Measurements from ENCODE around the gene SH3PXD2A. TPM values are rescaled to one million over a fixed set of nuclear protein-coding genes. Genes with fewer than 3 reads are reported as not detected.
A peak's percentile ranks its signal among the peaks of the same experiment; 100 is the strongest.
"Not testable (repeated sequence)": the region's sequence is repeated elsewhere in the genome, so short reads cannot be mapped to it uniquely, and the experiment has no call there.

The SH3PXD2A gene
- total RNA-seq, 2 experiments from 2014 or later: 10.2 to 10.9 TPM

DNA sequence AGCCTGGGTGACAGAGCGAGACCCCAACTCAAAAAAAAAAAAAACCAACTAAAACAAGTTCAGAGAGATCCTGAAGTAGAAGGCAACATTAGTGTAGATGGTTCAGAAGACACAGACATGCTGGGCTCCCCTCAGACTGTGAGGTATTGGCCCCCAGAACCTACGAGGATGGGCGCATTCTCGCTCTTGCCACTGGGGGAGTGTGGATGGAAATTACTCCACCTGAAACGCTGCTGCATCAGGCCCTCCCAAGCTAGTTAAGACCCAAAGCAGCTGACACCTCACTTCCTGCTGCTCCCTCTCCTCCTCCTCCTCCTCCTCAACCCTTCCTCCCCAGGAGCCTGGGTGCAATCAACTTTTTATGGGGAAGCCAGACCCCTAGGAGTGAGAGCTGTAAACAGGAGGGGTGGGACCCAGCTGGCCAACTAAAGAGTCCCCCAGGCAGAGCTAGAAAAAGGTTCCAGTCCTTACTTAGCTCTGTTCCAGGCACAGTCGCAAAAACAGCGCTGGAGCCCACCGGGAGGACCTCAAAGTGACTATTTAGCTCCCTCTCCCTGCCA lies 7.4 kb downstream of the SH3PXD2A start:
- Mint-ChIP-seq H3K27me3 (peaks cover 11% of the 10 kb centered on the region), H3K4me1 (peaks cover 13% of the 10 kb centered on the region), H3K36me3 (no peaks in the 10 kb centered on the region), H3K9me3 (no peaks in the 10 kb centered on the region), H3K27ac (no peak overlapping the region), H3K4me3 (no peak overlapping the region)
- peak; percentile 28 for DNase-seq

DNA sequence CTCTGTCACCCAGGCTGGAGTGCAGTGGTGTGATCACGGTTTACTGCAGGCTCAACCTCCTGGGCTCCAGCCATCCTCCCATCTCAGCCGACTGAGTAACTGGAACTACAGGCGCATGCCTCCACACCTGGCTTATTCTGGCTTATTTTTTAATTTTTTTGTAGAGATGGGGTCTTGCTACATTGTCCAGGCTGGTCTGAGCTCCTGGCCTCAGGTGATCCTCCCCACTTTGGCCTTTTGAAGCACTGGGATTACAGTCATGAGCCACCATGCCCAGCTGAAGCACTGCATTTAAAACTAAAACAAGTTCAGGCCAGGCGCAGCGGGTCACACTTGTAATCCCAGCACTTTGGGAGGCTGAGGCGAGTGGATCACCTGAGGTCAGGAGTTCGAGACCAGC lies 8.0 kb downstream of the SH3PXD2A start:
- Mint-ChIP-seq H3K27ac (no peak overlapping the region), H3K4me1 (peaks cover 13% of the 10 kb centered on the region), H3K9me3 (no peaks in the 10 kb centered on the region), H3K27me3 (peaks cover 7% of the 10 kb centered on the region), H3K36me3 (no peaks in the 10 kb centered on the region), H3K4me3 (no peak overlapping the region)
- DNase-seq: no peak

DNA sequence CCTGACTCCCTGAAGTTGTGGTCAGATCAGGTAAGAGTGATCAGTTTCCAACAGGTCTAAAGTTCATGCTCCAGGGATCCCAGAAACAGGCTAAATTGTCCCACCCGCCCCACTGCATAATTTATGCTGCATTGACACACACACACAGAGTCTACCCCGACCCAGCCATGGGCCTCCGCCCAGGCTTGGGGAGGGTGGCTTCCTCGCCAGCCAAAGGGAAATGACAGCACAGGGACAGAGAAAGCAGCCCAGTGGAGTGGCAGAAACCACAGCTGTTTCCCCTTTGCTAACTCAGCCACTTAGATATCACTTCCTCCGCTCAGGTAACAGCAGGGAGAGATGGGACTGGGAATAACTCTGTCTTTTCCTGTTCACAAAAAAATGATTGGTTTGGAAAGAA lies 9.4 kb downstream of the SH3PXD2A start:
- Mint-ChIP-seq H3K4me3 (no peak overlapping the region), H3K9me3 (no peaks in the 10 kb centered on the region), H3K36me3 (no peaks in the 10 kb centered on the region), H3K27me3 (peaks cover 7% of the 10 kb centered on the region), H3K4me1 (peaks cover 13% of the 10 kb centered on the region), H3K27ac (no peak overlapping the region)
- DNase-seq: peak; percentile 24

DNA sequence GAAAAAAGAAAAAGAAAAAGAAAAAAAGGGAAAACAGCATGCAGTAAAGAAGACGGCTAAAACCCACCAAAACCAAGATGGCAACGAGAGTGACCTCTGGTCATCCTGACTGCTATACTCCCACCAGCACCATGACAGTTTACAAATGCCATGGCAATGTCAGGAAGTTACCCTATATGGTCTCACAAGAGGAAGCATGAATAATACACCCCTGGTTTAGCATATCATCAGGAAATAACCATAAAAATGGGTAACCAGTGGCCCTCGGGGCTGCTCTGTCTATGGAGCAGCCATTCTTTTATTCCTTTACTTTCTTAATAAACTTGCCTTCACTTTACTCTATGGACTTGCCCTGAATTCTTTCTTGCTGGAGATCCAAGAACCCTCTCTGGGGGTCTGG lies 10.0 kb downstream of the SH3PXD2A start:
- H3K36me3 Mint-ChIP-seq, H3K27ac Mint-ChIP-seq, H3K4me3 Mint-ChIP-seq, DNase-seq, H3K9me3 Mint-ChIP-seq, H3K27me3 Mint-ChIP-seq: not testable (repeated sequence)
- peaks cover 13% of the 10 kb centered on the region for H3K4me1 Mint-ChIP-seq

DNA sequence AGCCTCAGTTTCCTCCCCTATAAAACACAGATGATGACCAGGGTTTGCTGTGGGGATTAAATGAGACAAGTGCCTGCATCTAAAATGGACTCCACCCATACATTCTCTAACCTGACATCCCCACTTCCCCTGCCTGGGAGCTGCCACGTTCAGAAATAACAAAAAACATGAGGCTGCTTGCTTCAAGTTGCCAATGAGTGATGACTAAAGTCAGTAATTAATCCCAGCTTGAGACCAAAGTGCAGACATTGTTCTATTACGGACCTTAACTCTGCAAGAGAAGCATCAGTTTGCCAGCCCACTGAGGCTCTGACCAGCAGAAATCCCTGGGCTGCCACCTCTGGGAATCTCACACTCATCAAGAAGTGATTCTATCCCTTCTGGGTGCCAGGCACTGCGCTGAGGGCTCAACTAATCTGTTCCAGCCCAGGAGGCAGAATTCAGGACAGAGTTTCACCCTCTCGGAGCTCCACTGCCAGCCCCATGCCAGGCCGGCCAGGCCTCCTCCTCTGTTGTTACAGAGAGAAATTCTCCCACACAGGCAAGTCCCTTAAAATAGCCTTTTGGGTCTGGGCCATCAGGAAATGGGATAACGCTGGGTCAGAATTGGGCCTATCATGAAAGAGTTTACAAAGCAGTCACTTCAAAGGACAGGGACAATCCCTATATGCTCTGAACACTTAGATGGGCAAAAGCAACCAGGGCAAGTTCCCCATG lies 11.4 kb downstream of the SH3PXD2A start:
- H3K4me1 Mint-ChIP-seq: peaks cover 13% of the 10 kb centered on the region
- no peaks in the 10 kb centered on the region for H3K27me3 Mint-ChIP-seq
- no peak overlapping the region for H3K4me3 Mint-ChIP-seq
- DNase-seq: no peak
- H3K9me3 Mint-ChIP-seq: no peaks in the 10 kb centered on the region
- H3K36me3 Mint-ChIP-seq: no peaks in the 10 kb centered on the region
- H3K27ac Mint-ChIP-seq: no peak overlapping the region

DNA sequence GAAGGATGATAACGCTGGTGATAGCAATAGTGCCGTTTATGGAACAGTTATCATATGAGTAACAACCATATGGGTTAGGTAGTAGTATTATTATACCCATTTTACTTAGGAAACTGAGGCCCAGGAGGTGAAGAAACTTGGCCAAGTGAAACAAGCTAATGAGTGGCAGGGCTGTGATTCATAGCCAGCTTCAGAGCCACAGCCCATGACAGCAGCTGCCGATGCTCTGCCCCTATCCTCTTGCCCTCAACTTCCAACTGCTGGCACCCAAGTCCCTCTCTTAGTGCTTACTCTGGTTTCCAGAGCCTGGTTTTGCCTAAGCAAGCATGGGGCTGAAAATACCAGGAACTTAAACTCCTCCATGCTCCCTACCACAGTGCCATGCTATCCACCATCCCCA lies 12.3 kb downstream of the SH3PXD2A start:
- Mint-ChIP-seq H3K4me1 (peaks cover 13% of the 10 kb centered on the region), H3K36me3 (no peaks in the 10 kb centered on the region), H3K27me3 (no peaks in the 10 kb centered on the region), H3K9me3 (no peaks in the 10 kb centered on the region), H3K27ac (no peak overlapping the region), H3K4me3 (no peak overlapping the region)
- DNase-seq: no peak

DNA sequence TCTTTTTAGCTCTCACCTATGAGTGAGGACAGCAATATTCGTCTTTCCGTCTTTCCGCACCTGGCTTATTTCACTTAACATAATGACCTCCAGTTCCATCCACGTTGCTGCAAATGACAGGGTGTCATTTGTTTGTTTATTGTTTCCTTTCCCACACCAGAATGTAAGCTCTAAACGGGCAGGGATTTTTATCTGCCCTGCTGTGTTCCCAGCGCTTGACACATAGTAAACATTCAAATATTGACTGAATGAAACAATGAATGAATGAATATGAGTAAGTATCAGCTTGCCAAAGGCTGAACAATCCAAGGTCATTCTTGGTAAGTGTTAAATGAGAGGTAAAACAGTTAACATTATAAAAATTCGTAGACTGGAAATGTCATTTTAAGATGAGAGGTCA lies 12.8 kb downstream of the SH3PXD2A start:
- H3K4me3 Mint-ChIP-seq: no peak overlapping the region

DNA sequence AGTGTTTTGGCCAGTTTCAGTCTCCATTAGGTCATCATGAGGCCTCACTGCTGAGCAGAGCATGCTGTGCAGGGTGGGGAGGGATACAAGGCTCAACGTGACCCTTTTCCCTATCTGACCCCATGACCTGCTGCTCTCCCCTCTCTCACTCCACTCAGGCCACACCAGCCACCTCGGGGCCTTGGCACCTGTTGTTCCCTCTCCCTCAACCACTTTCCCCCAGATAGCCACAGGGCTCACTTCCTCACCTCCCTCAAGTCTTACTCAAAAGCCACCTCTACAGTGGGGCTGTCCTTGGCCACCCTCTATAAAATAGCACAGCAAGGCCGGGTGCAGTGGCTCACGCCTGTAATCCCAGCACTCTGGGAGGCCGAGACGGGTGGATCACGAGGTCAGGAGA lies 13.9 kb downstream of the SH3PXD2A start:
- no peak overlapping the region for H3K4me3 Mint-ChIP-seq
- peaks cover 9% of the 10 kb centered on the region for H3K4me1 Mint-ChIP-seq

More for the DNA sequence above, 12.8 kb downstream of the SH3PXD2A start:
- peaks cover 13% of the 10 kb centered on the region for H3K4me1 Mint-ChIP-seq
- no peak for DNase-seq
- no peaks in the 10 kb centered on the region for H3K27me3 Mint-ChIP-seq
- no peak overlapping the region for H3K27ac Mint-ChIP-seq
- H3K36me3 Mint-ChIP-seq: no peaks in the 10 kb centered on the region
- H3K9me3 Mint-ChIP-seq: no peaks in the 10 kb centered on the region

DNA sequence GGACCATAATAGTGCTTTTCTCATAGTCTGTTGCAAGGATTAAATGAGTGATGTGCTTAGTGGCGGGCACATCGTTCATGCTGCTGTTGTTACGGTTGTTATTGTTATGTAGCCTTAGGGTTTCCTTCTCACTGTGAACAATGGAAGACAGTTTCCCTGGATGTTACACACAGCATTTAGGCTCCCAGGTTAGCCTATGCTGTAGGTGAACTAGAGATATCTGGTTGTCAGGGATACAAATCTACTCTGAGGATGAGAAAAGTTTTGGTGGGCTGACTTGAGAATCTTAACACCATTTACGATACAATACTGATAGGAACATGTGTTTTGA lies 14.7 kb downstream of the SH3PXD2A start:
- H3K4me1 Mint-ChIP-seq: peaks cover 3% of the 10 kb centered on the region
- no peaks in the 10 kb centered on the region for H3K36me3 Mint-ChIP-seq
- no peaks in the 10 kb centered on the region for H3K27me3 Mint-ChIP-seq
- H3K9me3 Mint-ChIP-seq: no peaks in the 10 kb centered on the region
- DNase-seq: no peak
- H3K27ac Mint-ChIP-seq: no peak overlapping the region
- H3K4me3 Mint-ChIP-seq: no peak overlapping the region

More for the DNA sequence above, 13.9 kb downstream of the SH3PXD2A start:
- Mint-ChIP-seq H3K27ac (no peak overlapping the region), H3K9me3 (no peaks in the 10 kb centered on the region), H3K27me3 (no peaks in the 10 kb centered on the region), H3K36me3 (no peaks in the 10 kb centered on the region)
- no peak for DNase-seq

DNA sequence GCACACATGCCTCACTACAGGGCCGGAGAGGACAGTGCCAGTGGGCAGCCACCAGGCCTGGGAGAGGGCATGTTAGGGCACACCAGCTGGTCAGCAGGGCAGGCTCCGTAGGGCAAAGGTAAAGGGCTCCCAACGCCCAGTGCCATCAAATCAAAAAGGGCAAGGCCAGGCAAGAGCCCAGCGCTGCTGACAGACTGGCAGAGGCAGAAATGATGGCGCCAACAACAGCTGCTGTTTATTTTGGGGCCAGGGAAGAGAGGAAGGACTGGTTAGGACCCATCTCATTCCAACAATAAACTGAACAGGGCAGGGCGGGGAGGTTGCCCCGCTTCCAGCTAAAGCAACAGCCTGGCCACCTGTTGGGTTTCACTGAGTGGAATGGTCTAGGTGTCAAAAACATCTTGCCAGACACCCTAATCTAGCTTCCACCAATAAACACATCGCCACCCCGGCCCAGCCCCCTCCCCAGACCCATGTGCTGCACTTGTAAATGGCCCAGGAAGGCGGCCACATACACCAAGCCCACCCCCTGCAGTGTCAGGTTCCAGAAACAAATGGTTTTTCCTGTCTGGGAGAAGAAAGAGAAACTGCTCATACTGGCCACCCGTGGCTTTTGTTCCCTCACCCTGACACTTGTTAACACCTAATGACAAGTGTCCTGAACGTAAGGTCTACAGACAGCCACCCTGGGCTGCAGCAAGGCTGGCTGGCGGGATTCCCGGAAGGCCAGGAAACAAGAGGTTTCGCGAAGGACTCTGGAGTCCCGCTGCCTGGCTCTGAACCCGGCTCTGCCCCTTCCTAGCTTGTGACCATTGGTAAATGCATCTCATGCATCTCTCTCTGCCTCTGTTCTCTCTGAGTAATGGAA lies 15.3 kb downstream of the SH3PXD2A start:
- H3K27ac Mint-ChIP-seq: no peak overlapping the region
- H3K4me1 Mint-ChIP-seq: no peaks in the 10 kb centered on the region
- no peaks in the 10 kb centered on the region for H3K27me3 Mint-ChIP-seq
- H3K4me3 Mint-ChIP-seq: no peak overlapping the region
- H3K36me3 Mint-ChIP-seq: no peaks in the 10 kb centered on the region
- no peaks in the 10 kb centered on the region for H3K9me3 Mint-ChIP-seq
- no peak for DNase-seq

DNA sequence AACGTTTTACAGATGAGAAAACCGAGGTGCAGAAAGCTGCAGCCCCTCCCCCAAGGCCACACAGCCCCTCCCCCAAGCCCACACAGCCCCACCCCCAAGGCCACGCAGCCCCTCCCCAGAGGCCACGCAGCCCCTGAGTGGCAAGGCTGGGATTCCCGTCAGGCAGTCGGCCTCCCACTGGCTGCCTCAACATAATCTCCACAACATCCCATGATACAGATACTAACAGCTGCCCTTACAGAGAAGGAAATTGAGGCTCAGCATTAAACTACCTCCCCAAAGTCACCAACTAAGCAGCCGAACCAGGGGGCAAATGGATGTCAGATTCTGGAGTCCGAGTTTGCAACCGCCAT lies 15.9 kb downstream of the SH3PXD2A start:
- Mint-ChIP-seq H3K4me3 (no peak overlapping the region), H3K36me3 (no peaks in the 10 kb centered on the region), H3K4me1 (no peaks in the 10 kb centered on the region), H3K27ac (no peak overlapping the region), H3K27me3 (no peaks in the 10 kb centered on the region), H3K9me3 (no peaks in the 10 kb centered on the region)
- no peak for DNase-seq

DNA sequence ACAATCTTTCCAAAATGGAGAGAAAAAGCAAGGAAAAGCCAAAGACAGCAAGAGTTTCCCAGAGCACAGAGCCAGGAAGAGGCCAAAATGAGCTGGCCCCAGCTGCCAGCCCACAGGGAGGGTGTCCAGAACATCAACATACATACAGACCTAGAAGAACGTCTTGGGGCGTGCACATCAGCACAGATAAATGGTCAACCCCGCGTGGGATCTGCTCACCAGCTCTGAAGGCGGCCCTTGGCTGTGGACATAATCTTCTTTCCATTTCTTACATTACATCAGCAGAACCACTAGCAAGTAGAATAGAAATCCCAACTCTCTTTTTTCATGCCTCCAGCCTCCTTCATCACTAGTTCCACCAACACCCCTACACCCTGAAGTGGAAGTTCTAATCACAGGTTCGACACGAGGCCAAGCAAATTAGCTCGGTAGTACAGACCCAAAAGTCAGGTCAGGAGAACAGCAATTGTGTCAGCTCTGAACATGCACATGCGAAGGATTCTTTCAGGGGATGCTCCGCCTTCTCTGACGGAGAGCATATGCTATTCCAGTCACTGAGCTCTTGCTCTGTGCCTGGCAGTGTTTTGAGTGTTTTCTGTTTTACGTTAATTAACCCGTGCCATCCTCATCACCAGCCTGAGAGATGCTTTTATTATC lies 16.4 kb downstream of the SH3PXD2A start:
- Mint-ChIP-seq H3K36me3 (no peaks in the 10 kb centered on the region), H3K27me3 (no peaks in the 10 kb centered on the region), H3K4me1 (no peaks in the 10 kb centered on the region), H3K27ac (no peak overlapping the region), H3K4me3 (no peak overlapping the region), H3K9me3 (no peaks in the 10 kb centered on the region)
- no peak for DNase-seq

DNA sequence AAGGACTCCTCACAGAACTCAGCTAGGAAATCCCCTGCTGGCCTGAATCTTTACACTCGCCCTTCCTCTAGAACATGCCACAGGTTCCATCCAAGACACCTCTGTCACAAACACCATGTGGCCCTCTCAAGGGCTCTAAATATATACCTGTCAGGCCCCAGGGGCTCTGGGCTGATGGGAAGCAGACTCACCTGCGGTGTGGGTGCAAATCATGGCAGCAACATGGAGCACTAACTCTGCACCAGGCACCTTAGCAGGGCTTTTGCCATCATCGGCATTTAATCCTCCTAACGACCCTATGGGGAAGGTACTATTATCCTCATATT lies 17.3 kb downstream of the SH3PXD2A start:
- no peaks in the 10 kb centered on the region for H3K36me3 Mint-ChIP-seq
- no peak overlapping the region for H3K4me3 Mint-ChIP-seq
- H3K4me1 Mint-ChIP-seq: no peaks in the 10 kb centered on the region
- no peak for DNase-seq
- H3K9me3 Mint-ChIP-seq: no peaks in the 10 kb centered on the region
- no peaks in the 10 kb centered on the region for H3K27me3 Mint-ChIP-seq
- H3K27ac Mint-ChIP-seq: no peak overlapping the region

DNA sequence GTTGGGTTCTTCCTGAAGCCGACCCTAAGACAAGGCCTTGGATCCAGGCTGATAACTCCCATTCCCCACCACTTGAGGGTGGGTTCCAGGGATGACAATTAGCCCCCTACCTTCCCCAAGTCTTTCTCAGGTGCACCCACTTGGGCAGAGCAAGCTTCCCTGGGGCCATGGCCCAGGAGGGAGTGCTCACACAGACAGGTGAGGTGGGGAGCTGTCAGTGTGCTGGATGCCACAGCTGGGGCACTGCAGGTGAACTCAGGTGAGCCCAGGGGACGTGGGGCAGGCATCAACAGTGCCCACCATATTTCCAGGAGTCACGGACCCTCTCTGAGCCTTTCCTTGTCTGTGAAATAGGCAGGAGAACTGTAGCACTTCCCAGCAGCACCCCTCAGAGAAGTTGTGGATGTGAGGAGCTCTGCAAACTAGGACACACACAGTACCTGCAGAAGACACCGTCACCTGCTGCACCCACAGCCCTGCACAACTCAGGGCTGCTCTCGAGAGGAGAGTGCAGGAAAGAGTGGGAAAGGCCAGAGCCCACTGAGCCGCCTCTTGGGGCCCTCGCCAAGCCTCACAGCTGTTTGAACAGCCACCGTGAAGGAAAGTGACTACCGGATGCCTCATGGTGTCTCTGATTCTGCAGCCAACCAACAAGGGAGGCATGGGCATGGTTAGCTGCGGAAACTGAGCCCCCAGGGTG lies 17.9 kb downstream of the SH3PXD2A start:
- Mint-ChIP-seq H3K9me3 (no peaks in the 10 kb centered on the region), H3K27me3 (no peaks in the 10 kb centered on the region), H3K36me3 (no peaks in the 10 kb centered on the region), H3K27ac (no peak overlapping the region), H3K4me1 (no peaks in the 10 kb centered on the region), H3K4me3 (no peak overlapping the region)
- DNase-seq: no peak

DNA sequence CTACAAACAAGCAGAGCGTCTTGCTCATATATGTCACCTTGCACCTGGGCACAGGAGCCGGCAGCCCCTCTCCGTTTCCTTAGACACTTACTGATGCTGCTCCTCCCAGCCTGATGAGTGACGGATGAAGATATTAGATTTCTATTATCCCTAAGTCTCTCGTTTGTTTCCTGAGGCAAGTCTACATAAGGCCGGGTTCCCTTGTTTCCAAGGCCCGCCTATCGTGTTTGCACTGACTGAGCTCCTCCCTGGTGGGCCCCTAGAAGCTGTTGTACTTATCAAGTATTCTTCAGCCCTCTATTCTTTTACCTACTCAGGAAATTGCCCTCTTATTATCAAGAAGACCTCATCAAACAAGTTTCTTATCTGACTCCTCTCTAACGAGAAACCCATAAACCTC lies 18.5 kb downstream of the SH3PXD2A start:
- no peak overlapping the region for H3K27ac Mint-ChIP-seq

More for the DNA sequence above, 18.5 kb downstream of the SH3PXD2A start:
- Mint-ChIP-seq H3K9me3 (no peaks in the 10 kb centered on the region), H3K36me3 (peaks cover 1% of the 10 kb centered on the region), H3K4me3 (no peak overlapping the region), H3K27me3 (no peaks in the 10 kb centered on the region), H3K4me1 (no peaks in the 10 kb centered on the region)
- DNase-seq: no peak
